PC-3 (cell line): ENCODE results near the gene FSD1L. TPM values are rescaled to one million over a fixed set of nuclear protein-coding genes. Genes with fewer than 3 reads are reported as not detected.
"Not testable (repeated sequence)": the region's sequence is repeated elsewhere in the genome, so short reads cannot be mapped to it uniquely, and the experiment has no call there.

ENCODE experiments used
- ATAC-seq: fragments of 200-7000 bp; cut with Tn5 transposase; 2 replicates; pipeline ENCODE4 v1.9.1; 2020; ENCODE audit warnings: mild to moderate bottlenecking, moderate library complexity
- BruUV-seq: library from RNA; stranded (reverse); fragments of 400-500 nt; replicated peaks from 2 replicates; lab custom pipeline; 2021; lab: Mats Ljungman, UMichigan
- CTCF ChIA-PET: fragments of 300-600 bp; sonication (Branson Sonifier 250); formaldehyde crosslinking; loops from one replicate; lab custom pipeline; 2022; ENCODE audit warnings: antibody characterized with exemption; lab: Charles Lee
- POLR2A ChIA-PET: fragments of 300-600 bp; sonication (Branson Sonifier 250); formaldehyde crosslinking; loops from one replicate; lab custom pipeline; 2022; ENCODE audit warnings: antibody characterized with exemption; ENCODE audit not compliant: unreplicated experiment; lab: Charles Lee
- DNase-seq: peaks from one replicate; pipeline ENCODE4 v3.0.0-alpha.2; 2015
- H2AFZ ChIP-seq: fragments of 300-600 bp; sonication (generic); 2 replicates; pipeline ENCODE4 v1.6.0; 2016; ENCODE audit warnings: antibody characterized with exemption, low read length
- H3F3A ChIP-seq: fragments of 300-600 bp; sonication (generic); one replicate; pipeline ENCODE4 v1.6.0; 2017; ENCODE audit warnings: antibody characterized with exemption, low read length, control low read depth, mild to moderate bottlenecking; ENCODE audit not compliant: unreplicated experiment
- H3K27ac ChIP-seq: fragments of 300-600 bp; sonication (generic); 2 replicates; pipeline ENCODE4 v1.5.1; 2016; ENCODE audit warnings: mild to moderate bottlenecking, low read length
- H3K27me3 ChIP-seq: fragments of 300-600 bp; sonication (generic); 2 replicates; pipeline ENCODE4 v1.6.1; 2016; ENCODE audit warnings: low read length, mixed read lengths
- H3K36me3 ChIP-seq: fragments of 300-600 bp; sonication (generic); 2 replicates; pipeline ENCODE4 v1.6.1; 2016; ENCODE audit warnings: low read depth, mixed run types, low read length, mixed read lengths
- H3K4me1 ChIP-seq: fragments of 300-600 bp; sonication (generic); 2 replicates; pipeline ENCODE4 v1.5.1; 2016; ENCODE audit warnings: low read length; ENCODE audit not compliant: insufficient read depth
- H3K4me2 ChIP-seq: fragments of 300-600 bp; sonication (generic); 2 replicates; pipeline ENCODE4 v1.6.0; 2016; ENCODE audit warnings: low read length
- H3K4me3 ChIP-seq: fragments of 300-600 bp; sonication (generic); 2 replicates; pipeline ENCODE4 v1.5.1; 2016; ENCODE audit warnings: mild to moderate bottlenecking, low read length, mixed read lengths
- H3K79me2 ChIP-seq: fragments of 300-600 bp; sonication (generic); 2 replicates; pipeline ENCODE4 v1.6.1; 2017; ENCODE audit warnings: low read length, mixed read lengths
- H3K9ac ChIP-seq: fragments of 300-600 bp; sonication (generic); 2 replicates; pipeline ENCODE4 v1.6.0; 2016; ENCODE audit warnings: mild to moderate bottlenecking, low read length
- H3K9me2 ChIP-seq: fragments of 300-600 bp; sonication (generic); replicated peaks from 2 replicates; pipeline ENCODE4 v1.6.1; 2016; ENCODE audit warnings: mixed run types, low read length, mixed read lengths
- H3K9me3 ChIP-seq: fragments of 300-600 bp; sonication (generic); 2 replicates; pipeline ENCODE4 v1.6.1; 2016; ENCODE audit warnings: low read length, mixed read lengths
- H4K20me1 ChIP-seq: fragments of 300-600 bp; sonication (generic); 2 replicates; pipeline ENCODE4 v1.6.1; 2016; ENCODE audit warnings: low read length, mixed read lengths
- EZH2 ChIP-seq: fragments of 300-600 bp; sonication (generic); IDR thresholded peaks from one replicate; pipeline ENCODE4 v1.6.1; 2017; ENCODE audit warnings: antibody characterized with exemption, mild to moderate bottlenecking, low read length; ENCODE audit not compliant: unreplicated experiment
- EZH2phosphoT487 ChIP-seq: fragments of 300-600 bp; sonication (generic); IDR thresholded peaks from 2 replicates; pipeline ENCODE4 v1.6.1; 2018; ENCODE audit warnings: mild to moderate bottlenecking, antibody characterized with exemption, low read length, borderline replicate concordance
- intact Hi-C: fragments of 100-400 bp; cut with micrococcal nuclease; formaldehyde crosslinking; loops from 2 replicates; pipeline ENCODE4 v1.9.0; 2023
- total RNA-seq: library from RNA; depleted of rRNA; stranded (reverse); fragments of >200 nt; gene quantifications from 2 replicates; pipeline ENCODE4 v1.2.3, GENCODE V29; 2014
- TF ChIP-seq, protein P1 (sequence below): fragments of 300-600 bp; sonication (generic); conservative IDR thresholded peaks from 2 replicates; pipeline ENCODE4 v1.5.1; 2017; ENCODE audit warnings: antibody characterized with exemption, low read depth, mild to moderate bottlenecking, low read length

The FSD1L gene
- total RNA-seq, 1 experiment from 2014 or later, result 1.7 TPM

DNA sequence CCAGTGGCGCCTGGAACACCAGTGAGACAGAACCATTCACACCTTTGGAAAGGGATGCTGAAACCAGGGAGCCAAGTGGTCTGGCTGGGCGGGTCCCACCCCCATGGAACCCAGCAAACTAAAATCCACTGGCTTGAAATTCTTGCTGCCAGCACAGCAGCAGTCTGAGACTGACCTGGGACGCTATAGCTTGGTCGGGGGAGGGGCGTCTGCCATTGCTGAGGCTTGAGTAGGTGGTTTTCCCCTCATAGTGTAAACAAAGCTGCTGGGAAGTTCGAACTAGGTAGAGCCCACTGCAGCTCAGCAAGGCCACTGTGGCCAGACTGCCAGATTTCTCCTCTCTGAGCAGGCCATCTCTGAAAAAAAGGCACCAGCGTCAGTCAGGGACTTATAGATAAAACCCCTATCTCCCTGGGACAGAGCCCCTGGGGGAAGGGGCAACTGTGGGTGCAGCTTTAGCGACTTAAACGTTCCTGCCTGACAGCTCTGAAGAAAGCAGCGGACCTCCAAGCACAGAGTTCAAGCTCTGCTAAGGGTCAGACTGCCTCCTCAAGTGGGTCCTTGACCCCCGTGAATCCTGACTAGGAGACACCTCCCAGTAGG is 68.1 kb downstream of the FSD1L start:
- intact Hi-C loops, result no loop called here
- POLR2A ChIA-PET, result no interaction called here
- ATAC-seq, result no peak

DNA sequence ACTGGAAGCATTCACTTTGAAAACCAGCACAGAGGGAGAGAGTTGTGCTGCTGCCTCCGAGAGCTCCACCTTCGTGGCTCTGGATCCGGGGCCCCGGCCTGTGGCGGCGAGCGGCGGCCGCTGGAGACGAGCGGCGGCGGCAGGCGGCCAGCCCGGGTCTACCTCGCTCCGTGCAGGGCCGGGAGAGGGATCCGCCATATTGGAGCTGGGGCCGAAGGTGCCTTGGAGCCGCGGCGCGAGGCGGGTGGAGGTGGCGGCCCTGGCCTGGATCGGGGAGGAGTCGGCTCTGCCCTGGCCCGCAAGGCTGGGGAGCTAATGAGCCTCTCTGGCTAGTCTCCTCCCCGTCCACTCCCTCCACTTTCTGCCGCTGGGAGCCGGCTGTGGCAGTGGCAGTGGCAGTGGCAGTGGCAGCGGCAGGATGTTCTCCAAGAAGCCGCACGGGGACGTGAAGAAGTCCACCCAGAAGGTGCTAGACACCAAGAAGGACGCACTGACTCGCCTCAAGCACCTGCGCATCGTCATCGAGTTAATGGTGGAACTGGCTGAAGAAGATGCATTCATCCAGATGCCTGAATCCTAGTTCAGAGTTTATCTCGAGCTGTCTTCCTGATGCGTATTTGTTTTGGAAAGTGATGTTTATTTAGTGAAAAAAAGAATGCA is 72.0 kb downstream of the FSD1L start:
- H3K9me3 ChIP-seq, intact Hi-C loops, POLR2A ChIA-PET, H2AFZ ChIP-seq, H3K36me3 ChIP-seq, CTCF ChIA-PET, H3K4me1 ChIP-seq, H3K27ac ChIP-seq, H3F3A ChIP-seq, H3K4me3 ChIP-seq, H3K27me3 ChIP-seq, DNase-seq, BruUV-seq, H3K9me2 ChIP-seq, H4K20me1 ChIP-seq, H3K79me2 ChIP-seq, H3K4me2 ChIP-seq: not testable (repeated sequence)
- 0 out of 2 replicates have a peak overlapping the region, but pooled peaks have one; percentile 25 for H3K9ac ChIP-seq
- ATAC-seq, result peak; percentile 82

More for the DNA sequence above, 68.1 kb downstream of the FSD1L start:
- H3K4me2 ChIP-seq, result no peak overlapping the region
- CTCF ChIA-PET, result no interaction called here
- TF ChIP-seq, protein P1, sequence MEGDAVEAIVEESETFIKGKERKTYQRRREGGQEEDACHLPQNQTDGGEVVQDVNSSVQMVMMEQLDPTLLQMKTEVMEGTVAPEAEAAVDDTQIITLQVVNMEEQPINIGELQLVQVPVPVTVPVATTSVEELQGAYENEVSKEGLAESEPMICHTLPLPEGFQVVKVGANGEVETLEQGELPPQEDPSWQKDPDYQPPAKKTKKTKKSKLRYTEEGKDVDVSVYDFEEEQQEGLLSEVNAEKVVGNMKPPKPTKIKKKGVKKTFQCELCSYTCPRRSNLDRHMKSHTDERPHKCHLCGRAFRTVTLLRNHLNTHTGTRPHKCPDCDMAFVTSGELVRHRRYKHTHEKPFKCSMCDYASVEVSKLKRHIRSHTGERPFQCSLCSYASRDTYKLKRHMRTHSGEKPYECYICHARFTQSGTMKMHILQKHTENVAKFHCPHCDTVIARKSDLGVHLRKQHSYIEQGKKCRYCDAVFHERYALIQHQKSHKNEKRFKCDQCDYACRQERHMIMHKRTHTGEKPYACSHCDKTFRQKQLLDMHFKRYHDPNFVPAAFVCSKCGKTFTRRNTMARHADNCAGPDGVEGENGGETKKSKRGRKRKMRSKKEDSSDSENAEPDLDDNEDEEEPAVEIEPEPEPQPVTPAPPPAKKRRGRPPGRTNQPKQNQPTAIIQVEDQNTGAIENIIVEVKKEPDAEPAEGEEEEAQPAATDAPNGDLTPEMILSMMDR, result no peak
- TF ChIP-seq EZH2 (no peak), EZH2phosphoT487 (no peak)
- H4K20me1 ChIP-seq, result no peaks in the 10 kb centered on the region
- no peaks in the 10 kb centered on the region for H3K79me2 ChIP-seq
- H3F3A ChIP-seq, result no peaks in the 10 kb centered on the region
- no TSS peak for BruUV-seq
- H3K4me1 ChIP-seq, result no peaks in the 10 kb centered on the region
- H3K27ac ChIP-seq, result no peak overlapping the region
- no peak overlapping the region for H3K9ac ChIP-seq
- H3K4me3 ChIP-seq, result no peak overlapping the region
- DNase-seq, result no peak
- no peaks in the 10 kb centered on the region for H3K27me3 ChIP-seq
- no peaks in the 10 kb centered on the region for H3K36me3 ChIP-seq
- no peaks in the 10 kb centered on the region for H3K9me2 ChIP-seq
- H3K9me3 ChIP-seq, result no peaks in the 10 kb centered on the region
- no peak overlapping the region for H2AFZ ChIP-seq

DNA sequence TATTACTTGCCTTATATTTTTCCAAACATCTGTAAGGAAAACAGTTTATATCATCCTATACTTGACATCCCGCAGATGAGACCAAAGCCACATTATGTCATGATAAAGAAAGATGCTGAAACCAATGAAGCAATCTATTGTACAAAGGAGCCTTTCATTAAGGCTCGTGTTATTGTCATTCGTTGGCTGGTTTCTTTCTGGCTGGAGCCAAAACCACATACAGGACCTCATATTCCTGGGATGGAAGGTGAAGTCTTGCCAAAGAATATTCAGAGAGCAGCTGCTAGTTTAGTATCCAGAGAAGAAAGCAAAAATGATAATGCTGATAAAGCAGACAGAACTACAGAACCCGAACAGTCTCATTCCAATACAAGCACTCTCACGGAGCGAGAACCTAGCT is 73.2 kb downstream of the FSD1L start:
- H3K9ac ChIP-seq, H3K9me2 ChIP-seq, H3F3A ChIP-seq, intact Hi-C loops, H3K4me3 ChIP-seq, H3K9me3 ChIP-seq, H3K27me3 ChIP-seq, H3K79me2 ChIP-seq, POLR2A ChIA-PET, CTCF ChIA-PET, H3K27ac ChIP-seq, H4K20me1 ChIP-seq, H3K4me1 ChIP-seq, BruUV-seq, ATAC-seq, H3K4me2 ChIP-seq, H3K36me3 ChIP-seq, DNase-seq, H2AFZ ChIP-seq: not testable (repeated sequence)

DNA sequence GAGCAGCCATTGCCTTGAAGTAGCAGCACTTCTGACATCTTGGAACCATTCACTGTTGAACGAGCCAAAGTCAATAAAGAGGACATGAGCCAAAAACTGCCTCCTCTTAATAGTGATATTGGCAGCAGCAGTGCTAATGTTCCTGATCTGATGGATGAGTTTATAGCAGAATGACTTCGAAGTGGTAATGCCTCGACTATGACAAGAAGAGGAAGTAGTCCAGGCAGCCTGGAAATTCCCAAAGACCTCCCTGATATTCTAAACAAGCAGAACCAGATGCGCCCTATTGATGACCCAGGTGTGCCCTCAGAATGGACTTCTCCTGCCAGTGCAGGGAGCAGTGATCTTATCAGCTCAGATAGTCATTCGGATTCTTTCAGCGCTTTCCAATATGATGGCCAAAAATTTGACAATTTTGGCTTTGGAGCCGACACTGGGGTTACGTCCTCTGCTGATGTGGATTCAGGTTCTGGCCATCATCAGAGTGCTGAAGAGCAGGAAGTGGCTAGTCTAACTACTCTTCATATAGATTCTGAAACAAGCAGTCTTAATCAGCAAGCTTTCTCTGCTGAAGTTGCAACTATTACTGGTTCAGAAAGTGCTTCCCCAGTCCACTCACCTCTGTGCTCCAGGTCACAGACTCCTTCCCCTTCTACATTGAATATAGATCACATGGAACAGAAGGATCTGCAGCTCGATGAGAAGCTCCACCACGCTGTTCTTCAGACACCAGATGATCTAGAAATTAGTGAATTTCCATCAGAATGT is 75.0 kb downstream of the FSD1L start:
- H3K4me3 ChIP-seq, H3K27ac ChIP-seq, H3K79me2 ChIP-seq, intact Hi-C loops, H3K9me3 ChIP-seq, CTCF ChIA-PET, H3F3A ChIP-seq, BruUV-seq, POLR2A ChIA-PET, DNase-seq, ATAC-seq, H3K4me1 ChIP-seq, H4K20me1 ChIP-seq, H3K9me2 ChIP-seq, H3K36me3 ChIP-seq, H2AFZ ChIP-seq, H3K9ac ChIP-seq, H3K27me3 ChIP-seq, H3K4me2 ChIP-seq: not testable (repeated sequence)
